Measurements from ENCODE around the gene RAPGEF5.

GRCh38 chr7:22235134-22235533 lies 121.8 kb downstream of the RAPGEF5 start:
- TF ChIP-seq NFIC (IDR thresholded peaks at IDR 0.05; ENCODE audit: low read depth, low read length) (no peak), POLR2A (IDR thresholded peaks at IDR 0.05; ENCODE audit: low read depth, low read length) (no peak), CTCF (IDR thresholded peaks at IDR 0.05 in 2 of 3, conservative IDR thresholded peaks at IDR 0.05 in 1 of 3; ENCODE audit: control insufficient read depth in 2 of 3, extremely low read depth in 1 of 3, insufficient read depth in 1 of 3, low read depth in 3 of 3, low read length in 3 of 3) (no peak), BHLHE40 (IDR thresholded peaks at IDR 0.05; ENCODE audit: borderline replicate concordance in 1 of 2, low read depth in 2 of 2, low read length in 1 of 2) (no peak), USF1 (IDR thresholded peaks at IDR 0.05; ENCODE audit: borderline replicate concordance, extremely low read length, insufficient read depth, low read depth, low read length) (no peak), CEBPZ (IDR thresholded peaks at IDR 0.05; ENCODE audit: low read depth, low read length) (no peak), FOS (IDR thresholded peaks at IDR 0.05; ENCODE audit: borderline replicate concordance, extremely low read depth, insufficient read length) (no peak), HDAC6 (IDR thresholded peaks at IDR 0.05; ENCODE audit: unreplicated experiment) (no peak), CREB1 (IDR thresholded peaks at IDR 0.05; ENCODE audit: low read depth) (no peak), EZH2 (IDR thresholded peaks at IDR 0.05; ENCODE audit: borderline replicate concordance, control insufficient read depth, low read depth, low read length) (no peak), ATF3 (IDR thresholded peaks at IDR 0.05; ENCODE audit: borderline replicate concordance, extremely low read depth, low read depth, low read length) (no peak), GABPA (IDR thresholded peaks at IDR 0.05; ENCODE audit: low read depth) (no peak), MXI1 (IDR thresholded peaks at IDR 0.05; ENCODE audit: low read depth, low read length) (no peak), RFX5 (IDR thresholded peaks at IDR 0.05; ENCODE audit: low read depth, low read length) (no peak)

Measured in GM12878 (cell line).